NB4 (cell line): ENCODE data around the gene STUM.

Experiments
- MAX ChIP-seq: IDR thresholded peaks from 2 replicates; pipeline ENCODE4 v1.6.1; 2011; ENCODE audit warnings: low read depth, low read length
- MYC ChIP-seq: IDR thresholded peaks from 2 replicates; pipeline ENCODE4 v1.6.1; 2011; ENCODE audit warnings: low read depth, low read length
- POLR2A ChIP-seq: IDR thresholded peaks from 2 replicates; pipeline ENCODE4 v1.6.1; 2011; ENCODE audit warnings: mild to moderate bottlenecking; ENCODE audit not compliant: insufficient read length; ENCODE audit errors: extremely low read depth
- TF ChIP-seq, protein P1 (sequence below): IDR thresholded peaks from one replicate; pipeline ENCODE4 v1.5.1; 2012; ENCODE audit warnings: low read depth, low read length

GRCh38 chr1:226640321-226641136, 92.0 kb downstream of the STUM start:
- TF ChIP-seq MAX = no peak
- TF ChIP-seq, protein P1, sequence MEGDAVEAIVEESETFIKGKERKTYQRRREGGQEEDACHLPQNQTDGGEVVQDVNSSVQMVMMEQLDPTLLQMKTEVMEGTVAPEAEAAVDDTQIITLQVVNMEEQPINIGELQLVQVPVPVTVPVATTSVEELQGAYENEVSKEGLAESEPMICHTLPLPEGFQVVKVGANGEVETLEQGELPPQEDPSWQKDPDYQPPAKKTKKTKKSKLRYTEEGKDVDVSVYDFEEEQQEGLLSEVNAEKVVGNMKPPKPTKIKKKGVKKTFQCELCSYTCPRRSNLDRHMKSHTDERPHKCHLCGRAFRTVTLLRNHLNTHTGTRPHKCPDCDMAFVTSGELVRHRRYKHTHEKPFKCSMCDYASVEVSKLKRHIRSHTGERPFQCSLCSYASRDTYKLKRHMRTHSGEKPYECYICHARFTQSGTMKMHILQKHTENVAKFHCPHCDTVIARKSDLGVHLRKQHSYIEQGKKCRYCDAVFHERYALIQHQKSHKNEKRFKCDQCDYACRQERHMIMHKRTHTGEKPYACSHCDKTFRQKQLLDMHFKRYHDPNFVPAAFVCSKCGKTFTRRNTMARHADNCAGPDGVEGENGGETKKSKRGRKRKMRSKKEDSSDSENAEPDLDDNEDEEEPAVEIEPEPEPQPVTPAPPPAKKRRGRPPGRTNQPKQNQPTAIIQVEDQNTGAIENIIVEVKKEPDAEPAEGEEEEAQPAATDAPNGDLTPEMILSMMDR = no peak
- no peak for TF ChIP-seq POLR2A
- TF ChIP-seq MYC = no peak
